HCT116 (cell line): Measurements from ENCODE around the gene LEMD1. TPM values are rescaled to one million over a fixed set of nuclear protein-coding genes. Genes with fewer than 3 reads are reported as not detected.

Experiments
- ATAC-seq: fragments of 200-7000 bp; cut with Tn5 transposase; 2 replicates; pipeline ENCODE4 v1.9.1; 2020; ENCODE audit warnings: mild to moderate bottlenecking, moderate library complexity
- BruUV-seq: library from RNA; stranded (reverse); fragments of 400-500 nt; replicated peaks from 2 replicates; lab custom pipeline; 2021; lab: Mats Ljungman, UMichigan
- CTCF ChIA-PET: fragments of 300-600 bp; sonication (Branson Sonifier 250); formaldehyde crosslinking; loops from one replicate; lab custom pipeline; 2021; ENCODE audit warnings: antibody characterized with exemption; lab: Charles Lee
- POLR2A ChIA-PET: fragments of 300-600, 350-600 bp; sonication (Branson Sonifier 250); formaldehyde crosslinking; loops from one replicate; lab custom pipeline; 2021; ENCODE audit warnings: antibody characterized with exemption; lab: Charles Lee
- RAD21 ChIA-PET, 2 experiments: fragments of 300-600 bp; sonication (Branson Sonifier 250); formaldehyde crosslinking; loops; one replicate each; lab custom pipeline; 2023; ENCODE audit warnings: low total read pairs in 2 of 2; ENCODE audit not compliant: uncharacterized antibody in 2 of 2, unreplicated experiment in 2 of 2, low non-redundant PET in 1 of 2; lab: Charles Lee
- DNase-seq: peaks from one replicate; pipeline ENCODE4 v3.0.0-alpha.2; 2010; ENCODE audit warnings: low read depth, low spot score
- H2AFZ ChIP-seq: fragments of 200-600 bp; shearing (Covaris generic), sonication (generic); 2 replicates; pipeline ENCODE4 v1.6.1; 2017; ENCODE audit warnings: low read depth, mixed run types, mixed read lengths, antibody characterized with exemption, low read length; ENCODE audit not compliant: poor library complexity, severe bottlenecking
- H3K27ac ChIP-seq: 2 replicates; pipeline ENCODE4 v1.5.1; 2012; ENCODE audit warnings: low read depth, low read length
- H3K27me3 ChIP-seq: fragments of 200-600 bp; sonication (generic); 2 replicates; pipeline ENCODE4 v1.6.1; 2016; ENCODE audit warnings: mixed run types, low read length, mixed read lengths; ENCODE audit not compliant: insufficient read depth
- H3K36me3 ChIP-seq, 2 experiments: fragments of 200-500 bp in 1 of 2; fragments of 200-600 bp in 1 of 2; sonication (Bioruptor generic) in 1 of 2; sonication (generic) in 1 of 2; 2 replicates each; pipeline versions ENCODE4 v1.5.1 to v1.6.1; 2014 to 2016; ENCODE audit warnings: low read length in 2 of 2, inconsistent platforms in 1 of 2, mixed read lengths in 1 of 2, mixed run types in 1 of 2; ENCODE audit not compliant: insufficient read depth in 2 of 2, control insufficient read depth in 1 of 2
- H3K4me1 ChIP-seq, 2 experiments: fragments of 200-600 bp in 1 of 2; sonication (generic) in 1 of 2; 2 replicates each; pipeline versions ENCODE4 v1.5.1 to v1.6.1; 2012 to 2017; ENCODE audit warnings: low read length in 2 of 2, inconsistent platforms in 1 of 2, mild to moderate bottlenecking in 1 of 2, mixed read lengths in 1 of 2, mixed run types in 1 of 2, moderate library complexity in 1 of 2; ENCODE audit not compliant: insufficient read depth in 2 of 2, control insufficient read depth in 1 of 2
- H3K4me2 ChIP-seq: fragments of 200-600 bp; sonication (generic); 2 replicates; pipeline ENCODE4 v1.6.1; 2017; ENCODE audit warnings: mixed run types, low read length, mixed read lengths
- H3K4me3 ChIP-seq, 2 experiments: fragments of 200-600 bp in 1 of 2; sonication (generic) in 1 of 2; replicated peaks in 1 of 2; 2 replicates each; pipeline ENCODE4 v1.5.1; 2011 to 2016; ENCODE audit warnings: low read length in 2 of 2, control low read depth in 1 of 2, low read depth in 1 of 2, mild to moderate bottlenecking in 1 of 2, mixed read lengths in 1 of 2, mixed run types in 1 of 2
- H3K79me2 ChIP-seq: fragments of 200-600 bp; sonication (generic); 2 replicates; pipeline ENCODE4 v1.6.1; 2017; ENCODE audit warnings: mild to moderate bottlenecking, mixed run types, low read length, moderate library complexity, mixed read lengths; ENCODE audit not compliant: insufficient read depth
- H3K9ac ChIP-seq: fragments of 200-600 bp; sonication (generic); 2 replicates; pipeline ENCODE4 v1.6.1; 2016; ENCODE audit warnings: low read length, mixed read lengths
- H3K9me2 ChIP-seq: fragments of 200-600 bp; sonication (generic), shearing (Covaris generic); 2 replicates; pipeline ENCODE4 v1.6.1; 2017; ENCODE audit warnings: mixed run types, mild to moderate bottlenecking, moderate library complexity; ENCODE audit not compliant: insufficient read depth
- H3K9me3 ChIP-seq, 2 experiments: fragments of 200-500 bp in 1 of 2; fragments of 200-600 bp in 1 of 2; sonication (Bioruptor generic) in 1 of 2; sonication (generic) in 1 of 2; 2 replicates each; pipeline ENCODE4 v1.6.1; 2014 to 2017; ENCODE audit warnings: low read length in 2 of 2, mixed read lengths in 2 of 2, inconsistent platforms in 1 of 2, low read depth in 1 of 2, mild to moderate bottlenecking in 1 of 2, mixed run types in 1 of 2, moderate library complexity in 1 of 2; ENCODE audit not compliant: control insufficient read depth in 1 of 2, insufficient read depth in 1 of 2
- H4K20me1 ChIP-seq: fragments of 200-600 bp; sonication (generic), shearing (Covaris generic); 2 replicates; pipeline ENCODE4 v1.6.1; 2017; ENCODE audit warnings: mixed run types, mild to moderate bottlenecking, moderate library complexity; ENCODE audit not compliant: insufficient read depth
- CBX3 ChIP-seq: IDR thresholded peaks from 2 replicates; pipeline ENCODE4 v1.6.1; 2012; ENCODE audit warnings: low read depth
- CEBPB ChIP-seq: IDR thresholded peaks from 2 replicates; pipeline ENCODE4 v1.6.1; 2012; ENCODE audit warnings: low read depth
- EGR1 ChIP-seq: IDR thresholded peaks from 2 replicates; pipeline ENCODE4 v1.6.1; 2012; ENCODE audit warnings: low read depth
- ELF1 ChIP-seq: IDR thresholded peaks from 2 replicates; pipeline ENCODE4 v1.6.1; 2012; ENCODE audit warnings: low read depth, borderline replicate concordance
- FOSL1 ChIP-seq: IDR thresholded peaks from 2 replicates; pipeline ENCODE4 v1.6.1; 2012; ENCODE audit warnings: low read depth
- JUND ChIP-seq: IDR thresholded peaks from 2 replicates; pipeline ENCODE4 v1.6.1; 2012
- POLR2AphosphoS5 ChIP-seq: IDR thresholded peaks from 2 replicates; pipeline ENCODE4 v1.6.1; 2011; ENCODE audit warnings: mild to moderate bottlenecking, low read depth, low read length, moderate library complexity
- RAD21 ChIP-seq: IDR thresholded peaks from 2 replicates; pipeline ENCODE4 v1.6.1; 2012; ENCODE audit warnings: low read depth, mild to moderate bottlenecking
- SIN3A ChIP-seq: IDR thresholded peaks from 2 replicates; pipeline ENCODE4 v1.6.1; 2012; ENCODE audit warnings: low read depth
- SP1 ChIP-seq: IDR thresholded peaks from 2 replicates; pipeline ENCODE4 v1.6.1; 2012; ENCODE audit warnings: low read depth
- TCF7L2 ChIP-seq: IDR thresholded peaks from 2 replicates; pipeline ENCODE4 v1.7.0; 2011; ENCODE audit warnings: borderline replicate concordance, inconsistent platforms; ENCODE audit not compliant: insufficient read depth, insufficient read length; ENCODE audit errors: extremely low read depth
- ZFX ChIP-seq: fragments of 450-650 bp; IDR thresholded peaks from 2 replicates; pipeline ENCODE4 v1.6.1; 2017
- ZNF274 ChIP-seq: fragments of 200-500 bp; sonication (Bioruptor generic); IDR thresholded peaks from 2 replicates; pipeline ENCODE4 v1.6.1; 2014; ENCODE audit warnings: mild to moderate bottlenecking, low read depth, low read length, inconsistent platforms
- intact Hi-C: fragments of 100-400 bp; cut with micrococcal nuclease; formaldehyde crosslinking; loops from 2 replicates; pipeline ENCODE4 v1.10.0; 2022
- total RNA-seq: library from RNA; stranded (reverse); gene quantifications from one replicate; pipeline ENCODE4 v1.2.1, GENCODE V29; 2021; ENCODE audit not compliant: unreplicated experiment
- TF ChIP-seq, protein P1 (sequence below): IDR thresholded peaks from 2 replicates; pipeline ENCODE4 v1.6.1; 2012
- TF ChIP-seq, protein P2 (sequence below): IDR thresholded peaks from 2 replicates; pipeline ENCODE4 v1.6.1; 2011; ENCODE audit warnings: mild to moderate bottlenecking, low read length, moderate library complexity; ENCODE audit not compliant: insufficient replicate concordance; ENCODE audit errors: extremely low read depth
- TF ChIP-seq, protein P3 (sequence below), 3 experiments: fragments of 200-600 bp in 1 of 3; sonication (generic) in 1 of 3; IDR thresholded peaks in 2 of 3; conservative IDR thresholded peaks in 1 of 3; 2 replicates each; pipeline ENCODE4 v1.5.1; 2012 to 2017; ENCODE audit warnings: low read depth in 2 of 3, low read length in 2 of 3, antibody characterized with exemption in 1 of 3, borderline replicate concordance in 1 of 3, control low read depth in 1 of 3, mild to moderate bottlenecking in 1 of 3, mixed read lengths in 1 of 3, mixed run types in 1 of 3, moderate library complexity in 1 of 3; ENCODE audit not compliant: insufficient read depth in 1 of 3

LEMD1 gene
- total RNA-seq, 1 experiment from 2014 or later: 11.9 TPM

DNA sequence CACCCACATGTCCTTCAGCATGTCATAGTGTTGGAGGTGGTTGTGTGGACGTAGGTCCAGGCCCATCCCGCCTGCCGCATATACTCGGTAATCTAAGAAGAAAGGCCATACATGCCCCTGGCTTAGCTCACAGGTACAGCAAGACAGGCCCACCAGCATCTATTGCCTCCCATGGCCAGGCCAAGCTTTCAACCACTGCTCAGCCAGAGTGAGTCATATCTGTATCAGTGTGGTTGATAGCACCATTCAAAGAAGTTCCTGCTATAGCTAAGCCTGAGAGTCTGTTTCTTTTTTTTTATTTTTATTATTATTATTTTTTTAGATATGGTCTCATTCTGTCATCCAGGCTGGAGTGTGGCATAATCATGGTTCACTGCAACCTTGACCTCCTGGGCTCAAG lies 82.1 kb downstream of the LEMD1 start (continued):
- no peak for TF ChIP-seq SIN3A
- TF ChIP-seq, all 23 proteins: peak for 0

DNA sequence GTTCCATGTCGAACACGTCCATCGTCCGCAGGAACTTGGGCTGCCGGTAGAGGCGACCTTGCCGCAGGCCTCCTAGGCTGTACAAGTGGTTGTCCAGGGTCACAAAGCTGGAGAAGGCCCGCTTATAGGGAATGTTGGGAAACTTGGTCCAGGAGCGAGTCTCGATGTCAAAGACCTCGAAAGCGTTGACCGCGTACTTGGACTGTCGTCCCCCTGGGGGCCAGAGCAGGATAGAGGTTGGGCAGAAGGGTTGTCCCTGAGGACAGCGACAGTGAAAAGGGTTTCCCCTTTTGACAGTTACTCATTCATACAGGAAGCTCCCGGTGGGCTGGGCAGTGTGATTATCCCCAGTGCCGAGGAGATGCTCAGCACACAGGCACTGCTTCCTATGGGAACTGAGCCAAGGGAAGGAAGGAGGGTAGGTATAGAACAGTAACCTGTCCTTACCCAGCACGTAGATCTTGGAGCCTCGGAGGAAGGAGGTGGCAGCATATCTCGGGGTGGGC lies 82.6 kb downstream of the LEMD1 start:
- CTCF ChIA-PET: interaction anchor here (1.6 kb wide), 1 partner anchor 66 kb away, joined by 5 read pairs; no protein-coding TSS in a partner anchor
- Histone ChIP-seq H4K20me1 (no peaks in the 10 kb centered on the region), H3K9me2 (no peaks in the 10 kb centered on the region), H3K27ac (no peak overlapping the region), H3K79me2 (no peaks in the 10 kb centered on the region), H2AFZ (no peak overlapping the region), H3K4me3 (no peak overlapping the region), H3K4me1 (peaks cover 4 to 13% of the 10 kb centered on the region in 2 experiments; a peak in 3 of 4 replicates), H3K27me3 (no peaks in the 10 kb centered on the region), H3K9me3 (no peaks in the 10 kb centered on the region), H3K9ac (no peak overlapping the region), H3K36me3 (no peaks in the 10 kb centered on the region), H3K4me2 (no peak overlapping the region)
- BruUV-seq: no TSS peak
- RAD21 ChIA-PET: no interaction called here
- intact Hi-C loops: loop anchor here (5.0 kb wide), 1 partner anchor 148 kb away; no protein-coding TSS in a partner anchor
- TF ChIP-seq TCF7L2: no peak
- TF ChIP-seq EGR1: no peak
- TF ChIP-seq, protein P1, sequence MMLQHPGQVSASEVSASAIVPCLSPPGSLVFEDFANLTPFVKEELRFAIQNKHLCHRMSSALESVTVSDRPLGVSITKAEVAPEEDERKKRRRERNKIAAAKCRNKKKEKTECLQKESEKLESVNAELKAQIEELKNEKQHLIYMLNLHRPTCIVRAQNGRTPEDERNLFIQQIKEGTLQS: no peak
- no peak for TF ChIP-seq ELF1
- TF ChIP-seq ZFX: no peak
- no peak for TF ChIP-seq RAD21
- TF ChIP-seq, protein P2, sequence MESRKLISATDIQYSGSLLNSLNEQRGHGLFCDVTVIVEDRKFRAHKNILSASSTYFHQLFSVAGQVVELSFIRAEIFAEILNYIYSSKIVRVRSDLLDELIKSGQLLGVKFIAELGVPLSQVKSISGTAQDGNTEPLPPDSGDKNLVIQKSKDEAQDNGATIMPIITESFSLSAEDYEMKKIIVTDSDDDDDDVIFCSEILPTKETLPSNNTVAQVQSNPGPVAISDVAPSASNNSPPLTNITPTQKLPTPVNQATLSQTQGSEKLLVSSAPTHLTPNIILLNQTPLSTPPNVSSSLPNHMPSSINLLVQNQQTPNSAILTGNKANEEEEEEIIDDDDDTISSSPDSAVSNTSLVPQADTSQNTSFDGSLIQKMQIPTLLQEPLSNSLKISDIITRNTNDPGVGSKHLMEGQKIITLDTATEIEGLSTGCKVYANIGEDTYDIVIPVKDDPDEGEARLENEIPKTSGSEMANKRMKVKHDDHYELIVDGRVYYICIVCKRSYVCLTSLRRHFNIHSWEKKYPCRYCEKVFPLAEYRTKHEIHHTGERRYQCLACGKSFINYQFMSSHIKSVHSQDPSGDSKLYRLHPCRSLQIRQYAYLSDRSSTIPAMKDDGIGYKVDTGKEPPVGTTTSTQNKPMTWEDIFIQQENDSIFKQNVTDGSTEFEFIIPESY: no peak
- TF ChIP-seq, protein P3, sequence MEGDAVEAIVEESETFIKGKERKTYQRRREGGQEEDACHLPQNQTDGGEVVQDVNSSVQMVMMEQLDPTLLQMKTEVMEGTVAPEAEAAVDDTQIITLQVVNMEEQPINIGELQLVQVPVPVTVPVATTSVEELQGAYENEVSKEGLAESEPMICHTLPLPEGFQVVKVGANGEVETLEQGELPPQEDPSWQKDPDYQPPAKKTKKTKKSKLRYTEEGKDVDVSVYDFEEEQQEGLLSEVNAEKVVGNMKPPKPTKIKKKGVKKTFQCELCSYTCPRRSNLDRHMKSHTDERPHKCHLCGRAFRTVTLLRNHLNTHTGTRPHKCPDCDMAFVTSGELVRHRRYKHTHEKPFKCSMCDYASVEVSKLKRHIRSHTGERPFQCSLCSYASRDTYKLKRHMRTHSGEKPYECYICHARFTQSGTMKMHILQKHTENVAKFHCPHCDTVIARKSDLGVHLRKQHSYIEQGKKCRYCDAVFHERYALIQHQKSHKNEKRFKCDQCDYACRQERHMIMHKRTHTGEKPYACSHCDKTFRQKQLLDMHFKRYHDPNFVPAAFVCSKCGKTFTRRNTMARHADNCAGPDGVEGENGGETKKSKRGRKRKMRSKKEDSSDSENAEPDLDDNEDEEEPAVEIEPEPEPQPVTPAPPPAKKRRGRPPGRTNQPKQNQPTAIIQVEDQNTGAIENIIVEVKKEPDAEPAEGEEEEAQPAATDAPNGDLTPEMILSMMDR (IDR thresholded peaks at IDR 0.05 in 2 of 3, conservative IDR thresholded peaks at IDR 0.05 in 1 of 3; ENCODE audit: borderline replicate concordance in 1 of 3, insufficient read depth in 1 of 3, low read depth in 2 of 3, low read length in 2 of 3): no peak
- no peak for TF ChIP-seq JUND
- no peak for TF ChIP-seq CBX3
- TF ChIP-seq ZNF274: no peak
- TF ChIP-seq FOSL1: no peak
- no peak for TF ChIP-seq SP1
- no peak for TF ChIP-seq CEBPB
- TF ChIP-seq POLR2AphosphoS5: no peak
- no peak for TF ChIP-seq SIN3A
- POLR2A ChIA-PET: no interaction called here
- DNase-seq (no peak), ATAC-seq (no peak)
